CD4-positive, alpha-beta T cell (primary cell): ENCODE measurements around the gene GSS. TPM values are rescaled to one million over a fixed set of nuclear protein-coding genes. Genes with fewer than 3 reads are reported as not detected.

ENCODE experiments used
- ATAC-seq: fragments of 200-7000 bp; cut with Tn5 transposase; one replicate; pipeline ENCODE4 v1.10.0; 2022; ENCODE audit warnings: mild to moderate bottlenecking; ENCODE audit not compliant: poor library complexity
- CTCF ChIA-PET: fragments of 350-600 bp; sonication (Branson Sonifier 250); formaldehyde crosslinking; loops from one replicate; lab custom pipeline; 2021; ENCODE audit warnings: antibody characterized with exemption, inconsistent platforms; lab: Charles Lee
- POLR2A ChIA-PET: fragments of 350-600 bp; sonication (Branson Sonifier 250); formaldehyde crosslinking; loops from one replicate; lab custom pipeline; 2021; ENCODE audit warnings: antibody characterized with exemption, inconsistent platforms; lab: Charles Lee
- DNase-seq, 14 experiments: peaks; one replicate each; pipeline ENCODE4 v3.0.0-alpha.2; 2013 to 2020; ENCODE audit warnings: mixed read lengths in 2 of 14
- H3K27ac ChIP-seq, 2 donors: one replicate each; pipeline versions ENCODE4 v1.5.1 to v1.7.0; 2013; ENCODE audit warnings: low read length in 2 of 2, low read depth in 1 of 2, mild to moderate bottlenecking in 1 of 2
- H3K27me3 ChIP-seq, 2 experiments: 1 replicate in 1 of 2; 2 replicates in 1 of 2; pipeline versions ENCODE4 v1.6.1 to v1.7.0; 2013; ENCODE audit warnings: low read length in 2 of 2, control low read depth in 1 of 2, mild to moderate bottlenecking in 1 of 2, moderate library complexity in 1 of 2; ENCODE audit not compliant: insufficient read depth in 2 of 2, control insufficient read depth in 1 of 2
- H3K36me3 ChIP-seq: one replicate; pipeline ENCODE4 v1.6.1; 2013; ENCODE audit warnings: low read length, control low read depth; ENCODE audit not compliant: insufficient read depth
- H3K4me1 ChIP-seq: one replicate; pipeline ENCODE4 v1.6.1; 2013; ENCODE audit warnings: low read length, control low read depth; ENCODE audit not compliant: insufficient read depth
- H3K4me3 ChIP-seq: one replicate; pipeline ENCODE4 v1.5.1; 2013; ENCODE audit warnings: mild to moderate bottlenecking, low read length, moderate library complexity
- H3K9me3 ChIP-seq, 2 experiments: 1 replicate in 1 of 2; 2 replicates in 1 of 2; pipeline versions ENCODE4 v1.6.1 to v1.7.0; 2013; ENCODE audit warnings: low read length in 2 of 2, mild to moderate bottlenecking in 2 of 2, control low read depth in 1 of 2, moderate library complexity in 1 of 2; ENCODE audit not compliant: control insufficient read depth in 1 of 2, insufficient read depth in 1 of 2
- H3K27ac Mint-ChIP-seq: one replicate; pipeline ENCODE4 v1.8.0; 2020; ENCODE audit warnings: mixed read lengths
- H3K27me3 Mint-ChIP-seq: one replicate; pipeline ENCODE4 v1.8.0; 2021; ENCODE audit warnings: mixed read lengths
- H3K36me3 Mint-ChIP-seq: one replicate; pipeline ENCODE4 v1.8.0; 2021; ENCODE audit warnings: low read depth, mixed read lengths
- H3K4me1 Mint-ChIP-seq: one replicate; pipeline ENCODE4 v1.8.0; 2021; ENCODE audit warnings: low read depth, mixed read lengths
- H3K4me3 Mint-ChIP-seq: one replicate; pipeline ENCODE4 v1.8.0; 2020; ENCODE audit warnings: mild to moderate bottlenecking, mixed read lengths
- H3K9me3 Mint-ChIP-seq: one replicate; pipeline ENCODE4 v1.8.0; 2020; ENCODE audit warnings: mixed read lengths
- CTCF ChIP-seq: fragments of 200-600 bp; IDR thresholded peaks from one replicate; pipeline ENCODE4 v1.8.0; 2022; ENCODE audit warnings: antibody characterized with exemption, mild to moderate bottlenecking
- intact Hi-C, 2 experiments: fragments of 100-400 bp; cut with DNase I in 1 of 2; cut with micrococcal nuclease in 1 of 2; formaldehyde crosslinking; loops; one replicate each; pipeline versions ENCODE4 v1.15.1 to v1.9.0; 2023 to 2025; cut with DNase I, micrococcal nuclease
- total RNA-seq, 174 experiments: library from RNA in 2 of 174; stranded (reverse) in 2 of 174; gene quantifications; one replicate each; pipeline ENCODE4 v1.2.3 and lab custom pipeline; 2021 to 2026

GSS gene
- total RNA-seq, 2 experiments from 2014 or later: 24.3 to 24.7 TPM

- H3K27ac ChIP-seq: no peak overlapping the region
- Mint-ChIP-seq H3K4me1 (peaks cover 33% of the 10 kb centered on the region), H3K27ac (peak overlapping the region; percentile 45), H3K36me3 (peaks cover 5% of the 10 kb centered on the region), H3K9me3 (no peaks in the 10 kb centered on the region), H3K4me3 (no peak overlapping the region), H3K27me3 (no peaks in the 10 kb centered on the region)
- peak in 5 of 14 experiments; percentile 7 to 64 (median 32) for DNase-seq
- H3K9me3 ChIP-seq: no peaks in the 10 kb centered on the region
- POLR2A ChIA-PET: interaction anchor here (0.6 kb wide), 1 partner anchor 11 kb away, joined by 3 read pairs; no protein-coding TSS in a partner anchor
- H3K36me3 ChIP-seq: no peaks in the 10 kb centered on the region
- no peak overlapping the region for H3K4me3 ChIP-seq
- peaks cover 8% of the 10 kb centered on the region for H3K4me1 ChIP-seq
- peak; percentile 89 for ATAC-seq
- no peak for TF ChIP-seq CTCF
- CTCF ChIA-PET: interaction anchor here (0.8 to 0.9 kb wide), 2 partner anchors 10 to 12 kb away, joined by 3 read pairs; no protein-coding TSS in a partner anchor
- no peaks in the 10 kb centered on the region for H3K27me3 ChIP-seq
- intact Hi-C loops: no loop called here
Measured at GRCh38 chr20:34891166-34892062, 64.2 kb downstream of the GSS start.

GRCh38 chr20:34888468-34888867 lies 67.1 kb downstream of the GSS start:
- H3K36me3 Mint-ChIP-seq: peaks cover 16% of the 10 kb centered on the region
- no peak overlapping the region for H3K27ac ChIP-seq
- ATAC-seq (no peak), DNase-seq (no peak)
- CTCF ChIA-PET: interaction anchor here (0.6 to 1.5 kb wide), 2 partner anchors 37 to 68 kb away, joined by 3 to 4 read pairs; partner anchors contain the start of genes GSS and MYH7B
- H3K4me1 Mint-ChIP-seq: peaks cover 28% of the 10 kb centered on the region
- no peak overlapping the region for H3K27ac Mint-ChIP-seq
- no peaks in the 10 kb centered on the region for H3K27me3 Mint-ChIP-seq
- H3K4me3 ChIP-seq: no peak overlapping the region
- POLR2A ChIA-PET: interaction anchor here (1.5 kb wide), 1 partner anchor 12 kb away, joined by 4 read pairs; no protein-coding TSS in a partner anchor
- H3K4me3 Mint-ChIP-seq: no peak overlapping the region
- H3K4me1 ChIP-seq: peaks cover 8% of the 10 kb centered on the region
- TF ChIP-seq CTCF: no peak
- H3K36me3 ChIP-seq: peaks cover 7% of the 10 kb centered on the region
- no peaks in the 10 kb centered on the region for H3K27me3 ChIP-seq
- intact Hi-C loops: no loop called here
- H3K9me3 ChIP-seq: no peaks in the 10 kb centered on the region
- no peaks in the 10 kb centered on the region for H3K9me3 Mint-ChIP-seq

GRCh38 chr20:34887023-34887422 lies 68.6 kb downstream of the GSS start:
- CTCF ChIA-PET: no interaction called here
- POLR2A ChIA-PET: interaction anchor here (1.0 kb wide), 1 partner anchor 10 kb away, joined by 3 read pairs; the partner anchor contains the start of gene ACSS2
- Mint-ChIP-seq H3K27me3 (no peaks in the 10 kb centered on the region), H3K4me1 (peaks cover 19% of the 10 kb centered on the region), H3K36me3 (peaks cover 26% of the 10 kb centered on the region), H3K4me3 (no peak overlapping the region), H3K9me3 (no peaks in the 10 kb centered on the region), H3K27ac (no peak overlapping the region)
- H3K9me3 ChIP-seq: no peaks in the 10 kb centered on the region
- H3K4me3 ChIP-seq: no peak overlapping the region
- intact Hi-C loops: no loop called here
- no peak for TF ChIP-seq CTCF
- H3K27me3 ChIP-seq: no peaks in the 10 kb centered on the region
- no peak for DNase-seq
- no peak for ATAC-seq
- peaks cover 6% of the 10 kb centered on the region for H3K4me1 ChIP-seq
- no peak overlapping the region for H3K27ac ChIP-seq
- peaks cover 12% of the 10 kb centered on the region for H3K36me3 ChIP-seq
